PC-9 (cell line): ENCODE data around the gene SDHC.

ENCODE experiments used
- EZH2 ChIP-seq: fragments of 200-600 bp; sonication (generic); IDR thresholded peaks from 2 replicates; pipeline ENCODE4 v1.8.0; 2017; ENCODE audit warnings: antibody characterized with exemption, low read depth
- TF ChIP-seq, protein P1 (sequence below): fragments of 200-600 bp; sonication (generic); conservative IDR thresholded peaks from 2 replicates; pipeline ENCODE4 v1.6.1; 2017; ENCODE audit warnings: mixed run types, antibody characterized with exemption, mild to moderate bottlenecking, moderate library complexity

DNA sequence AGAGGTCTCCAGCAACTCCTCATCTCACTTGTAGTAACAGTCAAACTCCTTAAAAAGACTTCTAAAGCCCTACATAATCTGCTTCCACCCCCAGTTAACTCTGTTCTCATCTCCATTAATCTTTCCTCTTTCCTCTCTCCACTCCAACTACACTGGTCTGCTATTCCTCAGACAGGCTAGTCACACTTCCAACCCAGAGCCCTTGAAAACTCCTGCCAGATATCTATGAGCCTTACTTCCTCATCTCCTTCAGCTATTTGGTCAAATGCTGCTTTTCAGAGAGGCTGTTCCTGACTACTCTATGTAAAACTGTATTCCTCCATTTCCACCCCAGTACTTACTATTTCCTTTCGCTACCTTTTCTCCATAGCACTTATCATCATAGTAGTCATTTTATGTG is 31.2 kb upstream of the SDHC start:
- no peak for TF ChIP-seq EZH2
- TF ChIP-seq, protein P1, sequence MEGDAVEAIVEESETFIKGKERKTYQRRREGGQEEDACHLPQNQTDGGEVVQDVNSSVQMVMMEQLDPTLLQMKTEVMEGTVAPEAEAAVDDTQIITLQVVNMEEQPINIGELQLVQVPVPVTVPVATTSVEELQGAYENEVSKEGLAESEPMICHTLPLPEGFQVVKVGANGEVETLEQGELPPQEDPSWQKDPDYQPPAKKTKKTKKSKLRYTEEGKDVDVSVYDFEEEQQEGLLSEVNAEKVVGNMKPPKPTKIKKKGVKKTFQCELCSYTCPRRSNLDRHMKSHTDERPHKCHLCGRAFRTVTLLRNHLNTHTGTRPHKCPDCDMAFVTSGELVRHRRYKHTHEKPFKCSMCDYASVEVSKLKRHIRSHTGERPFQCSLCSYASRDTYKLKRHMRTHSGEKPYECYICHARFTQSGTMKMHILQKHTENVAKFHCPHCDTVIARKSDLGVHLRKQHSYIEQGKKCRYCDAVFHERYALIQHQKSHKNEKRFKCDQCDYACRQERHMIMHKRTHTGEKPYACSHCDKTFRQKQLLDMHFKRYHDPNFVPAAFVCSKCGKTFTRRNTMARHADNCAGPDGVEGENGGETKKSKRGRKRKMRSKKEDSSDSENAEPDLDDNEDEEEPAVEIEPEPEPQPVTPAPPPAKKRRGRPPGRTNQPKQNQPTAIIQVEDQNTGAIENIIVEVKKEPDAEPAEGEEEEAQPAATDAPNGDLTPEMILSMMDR = no peak
